K562 (cell line): Measurements from ENCODE around the gene HAL. TPM values are rescaled to one million over a fixed set of nuclear protein-coding genes. Genes with fewer than 3 reads are reported as not detected.
A peak's percentile ranks its signal among the peaks of the same experiment; 100 is the strongest.

ENCODE experiments used
- ARID1B ChIP-seq: fragments of 450-650 bp; IDR thresholded peaks from 2 replicates; pipeline ENCODE4 v1.6.1; 2016; ENCODE audit warnings: antibody characterized with exemption, mild to moderate bottlenecking, inconsistent platforms
- CEBPG ChIP-seq, 3 experiments: fragments of 200-800 bp in 1 of 3; sonication (Bioruptor generic) in 1 of 3; sonication (generic) in 1 of 3; formaldehyde crosslinking in 1 of 3; IDR thresholded peaks in 2 of 3; conservative IDR thresholded peaks in 1 of 3; 2 replicates each; pipeline versions ENCODE4 v1.6.1 to v1.8.0; 2016 to 2022; ENCODE audit warnings: missing compliant biosample characterization in 2 of 3, missing genetic modification characterization in 2 of 3, mild to moderate bottlenecking in 1 of 3, missing genetic modification reagents in 1 of 3
- E2F3 ChIP-seq: fragments of 250-450 bp; sonication (Bioruptor Pico); IDR thresholded peaks from 2 replicates; pipeline ENCODE4 v1.4.0; 2020; ENCODE audit warnings: mild to moderate bottlenecking
- FOXM1 ChIP-seq, 2 experiments: fragments of 450-650 bp in 1 of 2; sonication (generic) in 1 of 2; formaldehyde crosslinking in 1 of 2; IDR thresholded peaks; 2 replicates each; pipeline versions ENCODE4 v1.6.1 to v1.9.0; 2017 to 2022; ENCODE audit warnings: low read depth in 2 of 2, mild to moderate bottlenecking in 2 of 2, missing genetic modification reagents in 1 of 2, moderate library complexity in 1 of 2
- GTF2B ChIP-seq: IDR thresholded peaks from 2 replicates; pipeline ENCODE4 v1.6.1; 2011; ENCODE audit not compliant: insufficient read length; ENCODE audit errors: extremely low read depth
- GTF3C2 ChIP-seq: IDR thresholded peaks from 3 replicates; pipeline ENCODE4 v1.6.1; 2011; ENCODE audit warnings: borderline replicate concordance, mild to moderate bottlenecking, moderate library complexity; ENCODE audit not compliant: insufficient read length; ENCODE audit errors: extremely low read depth
- HMG20B ChIP-seq: fragments of 250-450 bp; sonication (Bioruptor Pico); IDR thresholded peaks from 2 replicates; pipeline ENCODE4 v1.5.0; 2021; ENCODE audit warnings: mild to moderate bottlenecking
- HMGN3 ChIP-seq: IDR thresholded peaks from 2 replicates; pipeline ENCODE4 v1.6.1; 2011; ENCODE audit warnings: borderline replicate concordance, low read depth, mild to moderate bottlenecking, mixed read lengths, low read length; ENCODE audit not compliant: insufficient read length; ENCODE audit errors: extremely low read depth
- KLF16 ChIP-seq: IDR thresholded peaks from 2 replicates; pipeline ENCODE4 v1.6.1; 2016; ENCODE audit warnings: antibody characterized with exemption
- NR0B1 ChIP-seq: fragments of 450-650 bp; IDR thresholded peaks from one replicate; pipeline ENCODE4 v1.6.1; 2018; ENCODE audit warnings: mild to moderate bottlenecking, moderate library complexity; ENCODE audit not compliant: partially characterized antibody
- NR2F6 ChIP-seq: fragments of 450-650 bp; formaldehyde crosslinking; IDR thresholded peaks from 2 replicates; pipeline ENCODE4 v1.4.0; 2020; ENCODE audit warnings: mild to moderate bottlenecking
- NUFIP1 ChIP-seq: fragments of 450-650 bp; IDR thresholded peaks from 2 replicates; pipeline ENCODE4 v1.6.1; 2018; ENCODE audit not compliant: partially characterized antibody
- RBM22 ChIP-seq: fragments of 200-400 bp; formaldehyde crosslinking; IDR thresholded peaks from 2 replicates; pipeline ENCODE4 v1.6.1; 2018; ENCODE audit warnings: low read length, low read depth; ENCODE audit not compliant: poor library complexity, severe bottlenecking
- SMAD4 ChIP-seq: fragments of 250-450 bp; sonication (Bioruptor Pico); conservative IDR thresholded peaks from 2 replicates; pipeline ENCODE4 v1.8.0; 2021; ENCODE audit warnings: inconsistent platforms, mild to moderate bottlenecking, moderate library complexity
- STAT5A ChIP-seq: IDR thresholded peaks from 2 replicates; pipeline ENCODE4 v1.6.1; 2012; ENCODE audit warnings: low read length, inconsistent platforms, borderline replicate concordance
- TBL1XR1 ChIP-seq, 2 experiments: IDR thresholded peaks; 2 replicates each; pipeline ENCODE4 v1.6.1; 2012; ENCODE audit warnings: improper control_type of control experiment in 2 of 2, low read length in 2 of 2, mild to moderate bottlenecking in 1 of 2
- TFAP4 ChIP-seq: sonication (generic); formaldehyde crosslinking; IDR thresholded peaks from 2 replicates; pipeline ENCODE4 v1.8.0; 2022; ENCODE audit warnings: missing genetic modification reagents, mild to moderate bottlenecking, moderate library complexity, borderline replicate concordance
- TGIF2 ChIP-seq: sonication (generic); formaldehyde crosslinking; IDR thresholded peaks from 2 replicates; pipeline ENCODE4 v1.8.1; 2022; ENCODE audit warnings: mild to moderate bottlenecking, missing genetic modification reagents, moderate library complexity
- XRCC3 ChIP-seq: fragments of 450-650 bp; IDR thresholded peaks from 2 replicates; pipeline ENCODE4 v1.6.1; 2017; ENCODE audit warnings: mild to moderate bottlenecking, moderate library complexity
- ZFP91 ChIP-seq: sonication (generic); formaldehyde crosslinking; IDR thresholded peaks from 2 replicates; pipeline ENCODE4 v1.8.0; 2022; ENCODE audit warnings: mild to moderate bottlenecking, missing genetic modification reagents
- polyA plus RNA-seq, 8 experiments: library from polyadenylated mRNA; depleted of rRNA in 4 of 8; stranded (reverse) in 5 of 8; unstranded in 3 of 8; fragments of >200 nt; fragmentation: Nextera tagmentation in 2 of 8; fragmentation: Illumina TruSeq in 1 of 8; extraction: Ambion mirVana in 2 of 8; extraction: Trizol in 1 of 8; gene quantifications; 2 replicates each; pipeline versions ENCODE4 v1.2.1 to v1.2.3, GENCODE V29; 2011 to 2014; ENCODE audit warnings: inconsistent platforms in 1 of 8, missing spikeins in 1 of 8
- total RNA-seq, 7 experiments: library from RNA; depleted of rRNA in 6 of 7; stranded (reverse); fragments of >200 nt in 6 of 7; fragmentation: Illumina TruSeq in 2 of 7; extraction: Trizol in 2 of 7; gene quantifications; 2 replicates each; pipeline versions ENCODE4 v1.2.1 to v1.2.3, GENCODE V29; 2011 to 2021; ENCODE audit warnings: low replicate concordance in 1 of 7

The HAL gene
- total and polyA plus RNA-seq, 9 of the 15 experiments (the other 6 are each of a cell fraction or from before 2014, with no cell fraction given): 0.03 to 0.36 (median 0.20) TPM; not detected in 4

- no peak for TF ChIP-seq RBM22
- TF ChIP-seq E2F3 (CRISPR knock-in tag): no peak
- no peak for TF ChIP-seq CEBPG (CRISPR knock-in tag; IDR thresholded peaks at IDR 0.05)
- 0 out of 4 replicates have a peak, but pooled peaks of 1 of the 2 experiments have one; percentile 32 for TF ChIP-seq CEBPG (tag; conservative IDR thresholded peaks at IDR 0.05 in 1 of 2, IDR thresholded peaks at IDR 0.05 in 1 of 2)
- no peak for TF ChIP-seq ZFP91
- no peak for TF ChIP-seq TFAP4 (CRISPR knock-in tag)
- no peak for TF ChIP-seq GTF2B
- TF ChIP-seq TGIF2: no peak
- TF ChIP-seq FOXM1 (IDR thresholded peaks at IDR 0.05; ENCODE audit: low read depth): no peak
- TF ChIP-seq FOXM1 (CRISPR knock-in tag; IDR thresholded peaks at IDR 0.05; ENCODE audit: low read depth): no peak
- no peak for TF ChIP-seq STAT5A
- TF ChIP-seq ARID1B: no peak
- TF ChIP-seq NUFIP1: no peak
- no peak for TF ChIP-seq NR2F6 (CRISPR knock-in tag)
- no peak for TF ChIP-seq TBL1XR1 (IDR thresholded peaks at IDR 0.05; ENCODE audit: low read length in 2 of 2)
- no peak for TF ChIP-seq XRCC3
- no peak for TF ChIP-seq HMG20B (CRISPR knock-in tag)
- no peak for TF ChIP-seq SMAD4 (CRISPR knock-in tag)
- TF ChIP-seq NR0B1: no peak
- no peak for TF ChIP-seq KLF16
- TF ChIP-seq GTF3C2: no peak
- no peak for TF ChIP-seq HMGN3
Observed at GRCh38 chr12:95972832-95973456, 23.2 kb downstream of the HAL start (continued).
